SH-SY5Y (cell line): Measurements from ENCODE around the gene LONP2.

Source experiments
- GATA2 ChIP-seq: IDR thresholded peaks from 2 replicates; pipeline ENCODE4 v1.6.1; 2011; ENCODE audit warnings: mild to moderate bottlenecking, low read depth, low read length
- GATA3 ChIP-seq: IDR thresholded peaks from 2 replicates; pipeline ENCODE4 v1.6.1; 2011; ENCODE audit warnings: low read depth, mild to moderate bottlenecking, low read length, moderate library complexity

LONP2 gene

GRCh38 chr16:48373258-48374029 lies 129.3 kb downstream of the LONP2 start:
- no peak for TF ChIP-seq GATA3
- no peak for TF ChIP-seq GATA2

- TF ChIP-seq GATA3, result no peak
Measured at GRCh38 chr16:48374255-48374654, 130.2 kb downstream of the LONP2 start.

GRCh38 chr16:48378276-48378675 lies 134.2 kb downstream of the LONP2 start:
- TF ChIP-seq GATA2, result no peak
- no peak for TF ChIP-seq GATA3

- TF ChIP-seq GATA2 (no peak), GATA3 (no peak)
Measured at GRCh38 chr16:48378836-48379235, 134.7 kb downstream of the LONP2 start.

- no peak for TF ChIP-seq GATA2
- no peak for TF ChIP-seq GATA3
Measured at GRCh38 chr16:48381201-48381600, 137.1 kb downstream of the LONP2 start.

GRCh38 chr16:48382131-48382530 lies 138.0 kb downstream of the LONP2 start:
- TF ChIP-seq GATA2 (no peak), GATA3 (no peak)

GRCh38 chr16:48383009-48383876 lies 139.1 kb downstream of the LONP2 start:
- no peak for TF ChIP-seq GATA2
- TF ChIP-seq GATA3, result no peak

- no peak for TF ChIP-seq GATA2
- no peak for TF ChIP-seq GATA3
Measured at GRCh38 chr16:48383877-48384519, 139.9 kb downstream of the LONP2 start.

GRCh38 chr16:48384520-48385252 lies 140.6 kb downstream of the LONP2 start:
- TF ChIP-seq GATA2, result no peak

GRCh38 chr16:48385253-48386150 lies 141.4 kb downstream of the LONP2 start, which contains the start of gene SIAH1:
TSS of gene SIAH1 (minus strand) at chr16:48385413. CDS start at chr16:48362428, 22,985 bp downstream.
- no peak for TF ChIP-seq GATA2
- no peak for TF ChIP-seq GATA3

- TF ChIP-seq GATA3 (no peak), GATA2 (no peak)
Measured at GRCh38 chr16:48386559-48387312, 142.6 kb downstream of the LONP2 start.

GRCh38 chr16:48392407-48392806 lies 148.3 kb downstream of the LONP2 start:
- no peak for TF ChIP-seq GATA3
